ENCODE data around the gene SCOC.
"Not testable (repeated sequence)": the region's sequence is repeated elsewhere in the genome, so short reads cannot be mapped to it uniquely, and the experiment has no call there.

SCOC gene

GRCh38 chr4:140408974-140409373, 35.5 kb downstream of the SCOC start:
- no peak for ATAC-seq

GRCh38 chr4:140413130-140413969, 39.9 kb downstream of the SCOC start:
- ATAC-seq = not testable (repeated sequence)

More at GRCh38 chr4:140408974-140409373, 35.5 kb downstream of the SCOC start:
- no peak for TF ChIP-seq SNAI2 (CRISPR knock-in tag; IDR thresholded peaks at IDR 0.05)
- TF ChIP-seq OSR1 (CRISPR knock-in tag; IDR thresholded peaks at IDR 0.05) = no peak
- TF ChIP-seq POU6F1 (CRISPR knock-in tag; IDR thresholded peaks at IDR 0.05; ENCODE audit: borderline replicate concordance, low read depth) = no peak
- TF ChIP-seq PATZ1 (CRISPR knock-in tag; IDR thresholded peaks at IDR 0.05; ENCODE audit: borderline replicate concordance) = no peak
- TF ChIP-seq GLIS3 (CRISPR knock-in tag; IDR thresholded peaks at IDR 0.05) = no peak
- no peak for TF ChIP-seq TOX (CRISPR knock-in tag; IDR thresholded peaks at IDR 0.05; ENCODE audit: borderline replicate concordance)
- TF ChIP-seq ZNF8 (CRISPR knock-in tag; IDR thresholded peaks at IDR 0.05) = no peak
- no peak for TF ChIP-seq TSHZ2 (CRISPR knock-in tag; IDR thresholded peaks at IDR 0.05)
- no peak for TF ChIP-seq CSDC2 (CRISPR knock-in tag; IDR thresholded peaks at IDR 0.05)
- no peak for TF ChIP-seq CREB5 (CRISPR knock-in tag; IDR thresholded peaks at IDR 0.05; ENCODE audit: low read depth)
- TF ChIP-seq ARNTL (CRISPR knock-in tag; IDR thresholded peaks at IDR 0.05; ENCODE audit: borderline replicate concordance, low read depth) = no peak
- no peak for TF ChIP-seq RARB (CRISPR knock-in tag; IDR thresholded peaks at IDR 0.05)
- TF ChIP-seq ZFP30 (CRISPR knock-in tag; IDR thresholded peaks at IDR 0.05) = no peak
- TF ChIP-seq ZNF70 (CRISPR knock-in tag; IDR thresholded peaks at IDR 0.05) = no peak

GRCh38 chr4:140423106-140423505, 49.7 kb downstream of the SCOC start:
- TF ChIP-seq POU6F1 (CRISPR knock-in tag; IDR thresholded peaks at IDR 0.05; ENCODE audit: borderline replicate concordance, low read depth) (no peak), ARNTL (CRISPR knock-in tag; IDR thresholded peaks at IDR 0.05; ENCODE audit: borderline replicate concordance, low read depth) (no peak), OSR1 (CRISPR knock-in tag; IDR thresholded peaks at IDR 0.05) (no peak)
- no peak for ATAC-seq

- ATAC-seq = peak; percentile 67
- TF ChIP-seq BACH2 (CRISPR knock-in tag; IDR thresholded peaks at IDR 0.05; ENCODE audit: borderline replicate concordance) (no peak), ARNTL (CRISPR knock-in tag; IDR thresholded peaks at IDR 0.05; ENCODE audit: borderline replicate concordance, low read depth) (no peak), PPARA (CRISPR knock-in tag; IDR thresholded peaks at IDR 0.05; ENCODE audit: borderline replicate concordance) (no peak), TSHZ2 (CRISPR knock-in tag; IDR thresholded peaks at IDR 0.05) (no peak), ESRRG (CRISPR knock-in tag; IDR thresholded peaks at IDR 0.05) (no peak), GLIS3 (CRISPR knock-in tag; IDR thresholded peaks at IDR 0.05) (no peak), RARB (CRISPR knock-in tag; IDR thresholded peaks at IDR 0.05) (no peak), CSRNP3 (CRISPR knock-in tag; IDR thresholded peaks at IDR 0.05) (no peak), POU6F1 (CRISPR knock-in tag; IDR thresholded peaks at IDR 0.05; ENCODE audit: borderline replicate concordance, low read depth) (no peak)
Measured at GRCh38 chr4:140426610-140427105, 53.2 kb downstream of the SCOC start.

All from SK-N-SH treated with all-trans-retinoic acid at 6 μM for 48 hours (cell line).